DND-41 (cell line): ENCODE results near the gene ADAM30.

Experiments used
- ATAC-seq: fragments of 200-7000 bp; cut with Tn5 transposase; 3 replicates; pipeline ENCODE4 v1.9.1; 2021; ENCODE audit warnings: low read depth; ENCODE audit not compliant: insufficient read depth
- DNase-seq: peaks from one replicate; pipeline ENCODE4 v3.0.0-alpha.2; 2020
- H2AFZ ChIP-seq: 2 replicates; pipeline ENCODE4 v1.6.0; 2012; ENCODE audit warnings: low read depth, low read length
- H3K27ac ChIP-seq: 2 replicates; pipeline ENCODE4 v1.5.1; 2012; ENCODE audit warnings: low read length, inconsistent platforms
- H3K27me3 ChIP-seq: fragments of 200-600 bp; sonication (generic); 2 replicates; pipeline ENCODE4 v1.6.0; 2012; ENCODE audit warnings: low read length, mild to moderate bottlenecking, inconsistent platforms; ENCODE audit not compliant: insufficient read depth, poor library complexity
- H3K36me3 ChIP-seq: 2 replicates; pipeline ENCODE4 v1.5.1; 2012; ENCODE audit warnings: low read length, inconsistent platforms; ENCODE audit not compliant: insufficient read depth
- H3K4me1 ChIP-seq: 2 replicates; pipeline ENCODE4 v1.5.1; 2012; ENCODE audit warnings: mild to moderate bottlenecking, low read length; ENCODE audit not compliant: insufficient read depth
- H3K4me2 ChIP-seq: 2 replicates; pipeline ENCODE4 v1.6.0; 2012; ENCODE audit warnings: mild to moderate bottlenecking, moderate library complexity, low read length, inconsistent platforms; ENCODE audit not compliant: insufficient read depth
- H3K4me3 ChIP-seq, 2 experiments: fragments of 200-600 bp in 1 of 2; shearing (Covaris generic) in 1 of 2; 2 replicates each; pipeline ENCODE4 v1.5.1; 2012 to 2016; ENCODE audit warnings: inconsistent platforms in 2 of 2, low read length in 2 of 2, mild to moderate bottlenecking in 2 of 2, low read depth in 1 of 2, moderate library complexity in 1 of 2
- H3K79me2 ChIP-seq: 2 replicates; pipeline ENCODE4 v1.6.0; 2012; ENCODE audit warnings: low read length, inconsistent platforms; ENCODE audit not compliant: insufficient read depth
- H3K9ac ChIP-seq: 2 replicates; pipeline ENCODE4 v1.6.0; 2012; ENCODE audit warnings: low read depth, mild to moderate bottlenecking, inconsistent platforms, low read length, moderate library complexity
- H3K9me3 ChIP-seq: 2 replicates; pipeline ENCODE4 v1.5.1; 2012; ENCODE audit warnings: low read length, moderate library complexity, mild to moderate bottlenecking, inconsistent platforms; ENCODE audit not compliant: insufficient read depth, severe bottlenecking
- H4K20me1 ChIP-seq: 2 replicates; pipeline ENCODE4 v1.6.0; 2012; ENCODE audit warnings: low read length; ENCODE audit not compliant: insufficient read depth
- EZH2 ChIP-seq: IDR thresholded peaks from 3 replicates; pipeline ENCODE4 v1.6.1; 2012; ENCODE audit warnings: borderline replicate concordance, low read depth, mild to moderate bottlenecking, moderate library complexity, low read length, inconsistent platforms; ENCODE audit not compliant: severe bottlenecking
- TF ChIP-seq, protein P1 (sequence below): IDR thresholded peaks from 2 replicates; pipeline ENCODE4 v1.5.1; 2012; ENCODE audit warnings: borderline replicate concordance, low read length, moderate library complexity, mild to moderate bottlenecking; ENCODE audit not compliant: poor library complexity, severe bottlenecking; ENCODE audit errors: extremely low read depth

The ADAM30 gene

DNA sequence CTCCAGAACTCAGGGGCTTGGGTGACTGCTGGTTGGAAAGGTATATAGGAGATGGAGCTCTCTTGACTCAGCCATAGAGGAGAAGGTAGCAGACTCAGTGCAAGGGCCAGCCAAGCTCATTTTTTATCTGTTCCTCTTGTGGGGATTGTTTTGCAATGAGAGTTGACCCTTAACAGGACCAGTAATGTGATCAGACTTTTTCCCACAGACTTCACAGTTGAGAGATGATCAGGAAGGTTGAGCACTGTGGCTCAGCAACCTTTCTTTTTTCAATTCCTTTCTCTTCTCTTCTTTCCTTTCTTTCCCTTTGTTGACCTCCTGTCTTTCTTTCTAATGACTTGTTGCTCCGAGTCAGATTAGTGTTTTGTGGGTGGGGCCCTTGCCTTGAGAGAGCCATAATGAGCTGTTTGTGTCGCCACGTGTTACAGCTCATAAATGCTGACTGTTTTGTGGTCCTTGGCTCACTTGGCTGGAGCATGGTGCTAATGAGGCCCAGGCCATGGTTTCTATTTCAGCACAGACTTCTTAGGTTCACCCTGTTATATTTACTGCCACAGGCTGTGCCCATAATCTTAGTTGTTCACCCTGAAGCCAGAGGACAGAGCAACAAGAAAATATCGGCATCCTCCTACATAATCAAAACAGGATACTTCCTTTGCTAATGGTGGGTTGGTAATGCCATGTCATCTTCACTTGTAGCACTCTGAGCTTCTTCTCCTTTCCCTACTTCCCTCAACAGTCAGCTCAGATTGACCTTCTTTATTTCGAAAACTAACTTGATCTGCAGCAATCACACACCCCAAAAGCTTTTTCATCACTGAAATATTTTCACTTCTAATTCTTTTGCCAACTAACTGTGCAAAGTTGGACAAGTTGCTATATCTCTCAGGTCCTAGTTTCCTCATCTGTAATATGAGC, 13.9 kb downstream of the ADAM30 start:
- ATAC-seq: no peak
- Histone ChIP-seq H2AFZ (no peak overlapping the region), H4K20me1 (no peaks in the 10 kb centered on the region), H3K4me1 (peaks cover under 1% of the 10 kb centered on the region; the same call in 1 of the 2 replicates), H3K27me3 (no peaks in the 10 kb centered on the region), H3K9ac (no peak overlapping the region), H3K4me2 (no peak overlapping the region), H3K79me2 (no peaks in the 10 kb centered on the region), H3K4me3 (no peak overlapping the region), H3K27ac (no peak overlapping the region), H3K9me3 (no peaks in the 10 kb centered on the region), H3K36me3 (no peaks in the 10 kb centered on the region)
- TF ChIP-seq EZH2: no peak
- DNase-seq: no peak

DNA sequence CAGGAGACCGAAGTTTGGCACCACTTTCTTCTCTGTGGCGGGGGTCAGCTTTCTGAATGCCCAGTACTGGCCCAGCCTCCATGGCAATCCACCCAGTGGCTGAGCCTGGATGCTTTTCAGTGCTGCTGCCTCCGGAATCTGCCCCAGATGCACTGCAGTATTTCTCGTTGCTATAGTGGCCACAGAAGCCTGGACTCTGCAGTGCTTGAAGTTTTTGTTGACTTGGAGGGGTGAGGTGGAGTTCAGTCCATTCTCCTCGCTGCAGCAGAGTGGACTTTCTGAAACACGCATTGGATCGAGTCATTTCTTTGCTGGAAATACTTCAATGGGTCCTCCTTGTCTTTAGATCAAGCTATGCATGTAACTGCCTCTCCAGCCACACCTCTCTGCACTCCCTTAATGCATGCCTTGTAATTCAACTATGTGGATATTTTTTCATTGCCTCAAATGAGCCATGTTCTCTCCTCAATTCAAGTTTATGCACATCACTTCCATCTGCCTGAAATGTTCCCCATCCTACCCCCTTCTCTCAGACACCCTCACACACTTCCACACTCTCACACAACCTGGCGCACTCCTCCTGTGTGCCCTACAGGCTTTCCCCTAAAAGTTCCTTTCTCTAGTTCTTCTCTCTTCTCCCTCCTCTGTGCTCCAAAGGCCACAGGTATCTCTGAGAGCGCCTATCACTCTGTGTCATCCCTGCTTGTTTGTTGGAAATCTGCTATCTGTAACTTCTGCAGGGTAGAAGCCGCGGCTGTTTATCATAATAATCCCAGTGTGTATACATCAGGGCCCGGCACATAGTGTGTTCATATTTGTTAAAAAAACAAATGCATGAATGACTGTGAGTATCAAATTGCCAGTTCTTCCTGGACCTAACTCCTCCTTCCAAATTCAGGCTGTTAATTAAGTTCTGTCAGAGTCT, 16.5 kb downstream of the ADAM30 start:
- DNase-seq (no peak), ATAC-seq (no peak)
- H3K79me2 ChIP-seq: no peaks in the 10 kb centered on the region
- H3K36me3 ChIP-seq: no peaks in the 10 kb centered on the region
- no peak overlapping the region for H3K27ac ChIP-seq
- no peaks in the 10 kb centered on the region for H3K9me3 ChIP-seq
- peaks cover 5% of the 10 kb centered on the region; the same call in 1 of the 2 replicates for H3K4me1 ChIP-seq
- H3K27me3 ChIP-seq: no peaks in the 10 kb centered on the region
- TF ChIP-seq, protein P1, sequence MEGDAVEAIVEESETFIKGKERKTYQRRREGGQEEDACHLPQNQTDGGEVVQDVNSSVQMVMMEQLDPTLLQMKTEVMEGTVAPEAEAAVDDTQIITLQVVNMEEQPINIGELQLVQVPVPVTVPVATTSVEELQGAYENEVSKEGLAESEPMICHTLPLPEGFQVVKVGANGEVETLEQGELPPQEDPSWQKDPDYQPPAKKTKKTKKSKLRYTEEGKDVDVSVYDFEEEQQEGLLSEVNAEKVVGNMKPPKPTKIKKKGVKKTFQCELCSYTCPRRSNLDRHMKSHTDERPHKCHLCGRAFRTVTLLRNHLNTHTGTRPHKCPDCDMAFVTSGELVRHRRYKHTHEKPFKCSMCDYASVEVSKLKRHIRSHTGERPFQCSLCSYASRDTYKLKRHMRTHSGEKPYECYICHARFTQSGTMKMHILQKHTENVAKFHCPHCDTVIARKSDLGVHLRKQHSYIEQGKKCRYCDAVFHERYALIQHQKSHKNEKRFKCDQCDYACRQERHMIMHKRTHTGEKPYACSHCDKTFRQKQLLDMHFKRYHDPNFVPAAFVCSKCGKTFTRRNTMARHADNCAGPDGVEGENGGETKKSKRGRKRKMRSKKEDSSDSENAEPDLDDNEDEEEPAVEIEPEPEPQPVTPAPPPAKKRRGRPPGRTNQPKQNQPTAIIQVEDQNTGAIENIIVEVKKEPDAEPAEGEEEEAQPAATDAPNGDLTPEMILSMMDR: no peak
- no peak for TF ChIP-seq EZH2
- no peak overlapping the region for H2AFZ ChIP-seq
- H3K4me3 ChIP-seq: no peak overlapping the region
- H3K4me2 ChIP-seq: no peak overlapping the region
- H4K20me1 ChIP-seq: no peaks in the 10 kb centered on the region
- H3K9ac ChIP-seq: no peak overlapping the region

DNA sequence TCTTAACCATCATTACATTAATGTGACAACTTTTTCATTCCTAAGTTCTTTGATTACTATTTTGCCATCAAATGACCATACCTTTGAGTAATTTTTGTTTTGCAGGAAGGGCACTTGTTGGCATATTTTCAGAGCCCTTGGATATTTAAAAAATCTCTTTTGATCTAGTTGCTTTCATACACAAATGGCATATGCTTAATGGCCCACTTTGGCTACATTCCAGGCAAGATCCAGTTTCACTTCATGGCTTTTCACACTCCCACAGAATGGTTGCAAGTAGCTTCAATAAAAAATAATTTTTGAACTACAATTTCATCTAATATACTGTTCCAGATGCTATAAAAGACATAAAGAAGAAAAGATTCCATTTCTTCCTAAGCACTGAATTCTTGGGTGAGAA, 18.1 kb downstream of the ADAM30 start:
- H3K9me3 ChIP-seq: no peaks in the 10 kb centered on the region
- H3K4me1 ChIP-seq: peaks cover 5% of the 10 kb centered on the region; the same call in 1 of the 2 replicates
- H3K27me3 ChIP-seq: no peaks in the 10 kb centered on the region
- no peak overlapping the region for H3K27ac ChIP-seq
- TF ChIP-seq, protein P1: no peak
- TF ChIP-seq EZH2: no peak
- H3K4me2 ChIP-seq: no peak overlapping the region
- no peaks in the 10 kb centered on the region for H3K36me3 ChIP-seq
- no peak overlapping the region for H2AFZ ChIP-seq
- DNase-seq (no peak), ATAC-seq (no peak)
- no peak overlapping the region for H3K9ac ChIP-seq
- H3K4me3 ChIP-seq: no peak overlapping the region
- H4K20me1 ChIP-seq: no peaks in the 10 kb centered on the region
- H3K79me2 ChIP-seq: no peaks in the 10 kb centered on the region

DNA sequence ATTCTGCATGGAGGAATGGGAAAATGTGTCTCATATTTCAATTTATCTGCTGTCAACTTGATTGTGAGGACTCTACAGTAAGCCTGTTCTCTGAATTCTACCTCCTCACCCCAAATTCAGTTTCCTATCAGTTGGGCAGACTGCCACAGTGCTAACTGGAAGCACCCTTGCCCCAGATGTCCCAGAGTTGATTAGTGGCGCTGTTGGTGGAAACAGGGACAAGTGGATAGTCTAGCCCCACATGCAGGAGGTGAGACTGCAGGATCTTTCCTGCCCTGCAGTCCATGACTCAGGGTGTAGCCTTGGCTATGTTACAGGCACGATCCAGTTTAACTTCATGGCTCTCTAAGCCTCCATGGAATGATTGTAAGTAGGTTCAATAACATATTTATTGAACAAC, 22.1 kb downstream of the ADAM30 start:
- H4K20me1 ChIP-seq: no peaks in the 10 kb centered on the region
- no peak overlapping the region for H3K27ac ChIP-seq
- no peak overlapping the region for H3K9ac ChIP-seq
- no peak overlapping the region for H3K4me2 ChIP-seq
- no peaks in the 10 kb centered on the region for H3K79me2 ChIP-seq
- H3K9me3 ChIP-seq: no peaks in the 10 kb centered on the region
- ATAC-seq (no peak), DNase-seq (no peak)
- H3K4me1 ChIP-seq: peaks cover 14% of the 10 kb centered on the region
- H3K4me3 ChIP-seq: no peak overlapping the region
- no peaks in the 10 kb centered on the region for H3K27me3 ChIP-seq
- TF ChIP-seq, protein P1: no peak
- TF ChIP-seq EZH2: no peak
- H3K36me3 ChIP-seq: no peaks in the 10 kb centered on the region
- no peak overlapping the region for H2AFZ ChIP-seq
